GM21447 (cell line): ENCODE measurements around the gene RASA1.
A peak's percentile ranks its signal among the peaks of the same experiment; 100 is the strongest.
"Not testable (repeated sequence)": the region's sequence is repeated elsewhere in the genome, so short reads cannot be mapped to it uniquely, and the experiment has no call there.

Experiments used
- ATAC-seq: cut with Tn5 transposase; IDR thresholded peaks from one replicate; pipeline ENCODE4 v1.9.1; 2021; ENCODE audit not compliant: unreplicated experiment

Gene RASA1

DNA sequence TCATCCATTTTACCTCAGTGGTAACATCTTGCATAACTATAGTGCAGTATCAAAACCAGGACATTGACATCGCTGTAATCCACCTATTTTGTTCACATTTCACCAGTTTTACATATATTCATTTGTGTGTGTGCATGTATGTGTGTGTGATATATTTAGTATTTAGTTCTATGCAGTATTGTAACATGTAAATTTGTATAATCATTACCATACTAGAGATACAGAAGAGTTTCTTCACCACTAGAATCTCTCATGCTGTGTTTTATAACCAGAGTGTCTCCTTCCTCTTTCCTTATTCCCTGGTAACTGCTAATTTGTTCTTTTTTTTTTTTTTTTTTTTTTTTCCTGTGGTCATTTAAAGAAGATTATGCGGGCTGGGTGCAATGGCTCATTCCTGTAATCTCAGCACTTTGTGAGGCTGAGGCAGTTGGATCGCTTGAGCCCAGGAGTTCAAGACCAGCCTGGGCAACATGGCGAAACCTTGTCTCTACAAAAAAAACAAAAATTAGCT, 11.0 kb downstream of the RASA1 start:
- no peak for ATAC-seq

GRCh38 chr5:87282269-87282668, 14.6 kb downstream of the RASA1 start:
- no peak for ATAC-seq

GRCh38 chr5:87287266-87287665, 19.6 kb downstream of the RASA1 start:
- not testable (repeated sequence) for ATAC-seq

- ATAC-seq = no peak
Measured at GRCh38 chr5:87298692-87299362, 31.1 kb downstream of the RASA1 start.

DNA sequence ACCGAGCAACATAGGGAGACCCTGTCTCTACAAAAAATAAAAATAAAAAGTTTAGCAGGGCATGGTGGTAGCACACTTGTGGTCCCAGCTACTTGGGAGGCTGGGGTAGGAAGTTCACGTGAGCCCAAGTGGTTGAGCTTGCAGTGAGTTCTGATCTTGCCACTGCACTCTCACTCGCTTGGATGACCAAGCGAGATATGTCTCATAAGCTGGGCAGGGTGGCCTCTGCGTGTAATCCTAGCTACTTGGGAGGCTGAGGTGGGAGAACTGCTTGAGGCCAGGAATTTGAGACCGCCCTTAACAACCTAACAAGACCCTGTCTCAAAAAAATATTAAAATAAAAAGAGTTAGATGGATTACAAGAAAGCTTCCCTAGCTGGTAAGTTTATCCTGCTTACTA, 32.5 kb downstream of the RASA1 start:
- no peak for ATAC-seq

DNA sequence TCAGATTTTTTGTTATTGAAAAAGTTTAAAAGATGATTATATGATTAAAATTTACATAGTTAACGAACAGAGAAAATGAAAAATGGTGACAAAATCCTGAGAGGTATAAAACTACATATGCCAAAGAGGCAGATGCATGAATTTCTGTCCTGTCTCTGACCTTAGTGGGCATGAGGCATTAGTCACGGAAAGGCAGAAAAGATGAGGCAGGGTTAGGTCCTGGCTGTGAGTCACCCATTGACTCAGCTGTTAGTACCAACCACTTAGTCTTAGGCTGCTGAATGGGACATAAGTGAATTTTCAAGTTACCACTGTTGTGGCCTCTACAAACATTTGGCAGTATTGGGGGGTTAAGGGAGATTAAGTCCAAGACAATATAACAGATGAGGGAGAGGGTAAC, 33.1 kb downstream of the RASA1 start:
- no peak for ATAC-seq

- no peak for ATAC-seq
Measured at GRCh38 chr5:87302061-87302460, 34.4 kb downstream of the RASA1 start.

GRCh38 chr5:87303324-87303723, 35.6 kb downstream of the RASA1 start:
- ATAC-seq = no peak

DNA sequence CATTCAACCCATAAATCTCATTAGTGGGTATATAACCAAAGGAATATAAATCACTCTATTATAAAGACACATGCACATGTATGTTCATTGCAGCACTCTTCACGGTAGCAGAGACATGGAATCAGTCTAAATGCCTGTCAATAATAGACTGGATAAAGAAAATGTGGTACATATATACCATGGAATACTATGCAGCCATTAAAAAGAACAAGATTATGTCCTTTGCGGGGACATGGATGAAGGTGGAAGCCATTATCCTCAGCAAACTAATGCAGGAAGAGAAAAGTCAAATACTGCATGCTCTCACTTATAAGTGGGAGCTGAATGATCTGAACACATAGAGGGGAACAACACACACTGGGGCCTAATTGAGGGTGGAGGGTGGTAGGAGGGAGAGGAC, 38.4 kb downstream of the RASA1 start:
- ATAC-seq = not testable (repeated sequence)

GRCh38 chr5:87307796-87308423, 40.2 kb downstream of the RASA1 start:
- peak; percentile 86 for ATAC-seq

- ATAC-seq = no peak
Measured at GRCh38 chr5:87311405-87312279, 44.0 kb downstream of the RASA1 start.

DNA sequence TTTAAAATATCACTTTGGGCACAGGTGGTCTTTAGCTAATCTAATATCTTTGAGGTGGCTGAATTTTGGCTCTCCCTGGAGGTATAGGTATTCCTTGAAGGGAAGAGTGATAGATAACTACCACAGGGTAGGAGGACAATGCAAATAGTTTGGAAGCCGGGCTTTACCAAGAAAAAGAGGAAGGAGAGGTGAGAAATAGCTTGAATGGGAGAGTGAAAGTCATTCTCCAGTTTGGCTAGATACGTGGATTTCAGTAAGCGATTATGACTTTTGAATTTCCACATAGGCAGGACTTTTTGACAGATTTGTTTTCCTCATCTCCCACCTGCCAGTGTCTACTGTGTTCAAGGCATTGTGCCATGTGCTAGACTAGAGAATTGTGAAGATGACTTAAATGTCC, 45.5 kb downstream of the RASA1 start:
- no peak for ATAC-seq

DNA sequence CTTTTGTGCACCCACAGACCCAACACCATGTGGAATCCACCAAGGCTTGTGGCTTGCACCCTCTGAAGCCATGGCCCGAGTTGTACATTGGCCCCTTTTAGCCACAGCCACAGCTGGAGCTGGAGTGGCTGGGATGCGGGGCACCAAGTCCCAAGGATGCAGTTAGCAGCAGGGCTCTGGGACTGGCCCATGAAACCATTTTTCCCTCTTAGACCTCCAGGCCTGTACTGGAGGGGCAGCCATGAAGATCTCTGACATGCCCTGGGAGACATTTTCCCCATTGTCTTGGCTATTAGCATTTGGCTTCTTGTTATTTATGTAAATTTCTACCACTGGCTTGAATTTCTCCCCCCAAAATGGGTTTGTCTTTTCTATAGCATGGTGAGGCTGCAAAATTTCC, 51.8 kb downstream of the RASA1 start:
- ATAC-seq = no peak

- ATAC-seq = no peak
Measured at GRCh38 chr5:87321605-87322004, 53.9 kb downstream of the RASA1 start.

GRCh38 chr5:87322381-87322780, 54.7 kb downstream of the RASA1 start:
- ATAC-seq = no peak

DNA sequence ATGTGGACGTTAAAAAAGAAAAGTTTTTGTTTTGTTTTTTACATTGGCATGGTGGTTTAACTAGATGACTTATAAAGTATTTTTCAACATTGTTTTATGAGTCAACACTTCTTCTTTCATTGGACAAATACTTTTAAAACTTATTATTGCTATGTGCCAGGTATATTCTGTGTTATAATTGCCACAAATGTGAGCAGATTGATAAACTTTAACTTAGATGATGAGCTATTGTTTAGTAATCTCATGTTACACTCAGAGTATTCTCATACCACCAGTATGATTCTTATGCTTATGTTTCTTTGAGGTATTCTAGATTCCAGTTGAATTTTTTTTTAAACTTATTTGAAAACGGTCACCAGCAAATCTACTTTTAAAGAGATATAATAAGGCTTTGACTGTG, 60.3 kb downstream of the RASA1 start:
- ATAC-seq = no peak

- ATAC-seq = no peak
Measured at GRCh38 chr5:87329114-87329513, 61.4 kb downstream of the RASA1 start.

DNA sequence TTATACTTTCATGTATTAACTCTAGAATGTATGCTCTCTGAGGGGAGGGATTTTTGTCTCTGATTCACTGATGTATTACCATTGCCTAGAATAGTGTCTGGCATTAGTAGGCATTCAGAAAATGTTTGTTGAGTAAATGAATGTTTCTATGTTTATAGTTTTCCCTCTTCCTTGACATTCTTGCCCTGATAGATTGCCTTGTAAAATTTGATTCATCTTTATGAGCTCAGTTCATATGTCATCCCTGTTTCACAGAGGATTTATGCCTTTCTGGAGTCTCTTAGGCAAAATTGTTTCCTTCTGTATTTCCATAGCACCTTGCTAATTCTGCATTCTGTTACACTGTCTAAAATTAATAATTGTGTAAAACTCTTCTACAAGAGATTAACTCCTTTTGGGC, 72.3 kb downstream of the RASA1 start:
- no peak for ATAC-seq

DNA sequence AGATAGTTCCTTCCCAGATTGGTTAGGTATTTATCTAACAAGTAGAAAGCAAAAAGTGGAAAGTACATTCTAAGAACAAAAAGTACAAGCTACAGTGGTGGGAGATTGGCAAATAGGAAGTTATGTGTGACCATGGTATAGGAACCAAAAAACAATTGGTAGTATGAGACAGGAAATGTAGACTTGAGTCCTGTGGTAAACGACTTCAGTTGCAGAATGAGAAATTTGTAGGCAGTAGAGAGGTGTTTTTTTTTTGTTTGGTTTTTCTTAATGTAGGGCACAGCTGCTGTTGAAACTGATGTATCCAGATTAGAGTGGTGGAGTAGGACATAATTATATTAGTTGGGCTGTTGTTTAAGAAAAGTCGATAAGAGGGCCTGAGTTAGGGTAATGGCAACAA, 73.0 kb downstream of the RASA1 start:
- peak; percentile 100 for ATAC-seq

GRCh38 chr5:87347272-87347671, 79.6 kb downstream of the RASA1 start:
- no peak for ATAC-seq

- ATAC-seq = no peak
Measured at GRCh38 chr5:87347841-87348240, 80.2 kb downstream of the RASA1 start.

- ATAC-seq = peak; percentile 85
Measured at GRCh38 chr5:87354496-87354895, 86.8 kb downstream of the RASA1 start.
